Astrocyte (in vitro differentiated cells and primary cell): ENCODE data around the gene HIPK2.

Experiments
- CTCF ChIP-seq: IDR thresholded peaks from 2 replicates; pipeline ENCODE4 v1.5.1; 2011; ENCODE audit warnings: low read depth, mild to moderate bottlenecking, inconsistent platforms, low read length, moderate library complexity; ENCODE audit not compliant: insufficient read depth
- EZH2 ChIP-seq: IDR thresholded peaks from 2 replicates; pipeline ENCODE4 v1.6.1; 2012; ENCODE audit warnings: mild to moderate bottlenecking, low read length, inconsistent platforms; ENCODE audit not compliant: insufficient read depth

DNA sequence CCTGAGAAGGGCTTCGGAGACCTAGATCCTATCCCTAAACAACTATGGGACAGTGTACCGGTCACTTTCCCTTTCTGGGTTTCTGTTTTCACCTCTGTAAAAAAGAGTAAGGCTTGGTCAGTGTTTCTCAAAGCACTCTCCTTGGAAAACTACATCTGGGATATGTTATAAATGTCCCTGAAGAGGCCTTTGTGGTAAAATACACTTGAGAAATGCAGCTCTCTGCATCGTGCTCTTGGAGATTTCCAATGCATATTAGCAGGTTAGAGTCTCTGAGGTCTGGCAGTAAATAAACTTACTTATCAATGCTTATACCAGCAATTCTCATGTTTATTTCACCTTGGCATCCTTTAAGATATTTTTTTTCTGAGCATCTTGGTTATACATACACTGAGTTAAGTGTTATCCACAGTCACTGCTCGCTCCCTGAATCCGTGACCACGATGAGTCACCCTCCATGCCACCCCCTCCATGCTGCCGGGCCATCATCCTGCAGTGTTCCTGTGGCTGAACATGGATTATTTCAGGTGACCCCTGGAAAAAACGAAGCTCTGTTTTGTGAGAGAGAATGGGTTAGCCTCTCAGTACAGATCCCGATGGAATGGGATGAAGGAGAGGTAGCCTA is 48.0 kb upstream of the HIPK2 start:
- TF ChIP-seq CTCF (no peak), EZH2 (no peak)
